ENCODE measurements around the gene CCDC69.
"Not testable (repeated sequence)": the region's sequence is repeated elsewhere in the genome, so short reads cannot be mapped to it uniquely, and the experiment has no call there.

Gene CCDC69

GRCh38 chr5:151245680-151246219 is 21.9 kb upstream of the CCDC69 start:
- no peak for DNase-seq (ENCODE audit: low read depth)

GRCh38 chr5:151244206-151244605 is 20.3 kb upstream of the CCDC69 start:
- DNase-seq (ENCODE audit: low read depth), result no peak

GRCh38 chr5:151243564-151243963 is 19.7 kb upstream of the CCDC69 start:
- no peak for DNase-seq (ENCODE audit: low read depth)

- DNase-seq (ENCODE audit: low read depth), result no peak
Observed at GRCh38 chr5:151243127-151243526, 19.2 kb upstream of the CCDC69 start.

- no peak for DNase-seq (ENCODE audit: low read depth)
Observed at GRCh38 chr5:151240924-151241635, 17.2 kb upstream of the CCDC69 start.

GRCh38 chr5:151240268-151240835 is 16.5 kb upstream of the CCDC69 start:
- not testable (repeated sequence) for DNase-seq (ENCODE audit: low read depth)

DNA sequence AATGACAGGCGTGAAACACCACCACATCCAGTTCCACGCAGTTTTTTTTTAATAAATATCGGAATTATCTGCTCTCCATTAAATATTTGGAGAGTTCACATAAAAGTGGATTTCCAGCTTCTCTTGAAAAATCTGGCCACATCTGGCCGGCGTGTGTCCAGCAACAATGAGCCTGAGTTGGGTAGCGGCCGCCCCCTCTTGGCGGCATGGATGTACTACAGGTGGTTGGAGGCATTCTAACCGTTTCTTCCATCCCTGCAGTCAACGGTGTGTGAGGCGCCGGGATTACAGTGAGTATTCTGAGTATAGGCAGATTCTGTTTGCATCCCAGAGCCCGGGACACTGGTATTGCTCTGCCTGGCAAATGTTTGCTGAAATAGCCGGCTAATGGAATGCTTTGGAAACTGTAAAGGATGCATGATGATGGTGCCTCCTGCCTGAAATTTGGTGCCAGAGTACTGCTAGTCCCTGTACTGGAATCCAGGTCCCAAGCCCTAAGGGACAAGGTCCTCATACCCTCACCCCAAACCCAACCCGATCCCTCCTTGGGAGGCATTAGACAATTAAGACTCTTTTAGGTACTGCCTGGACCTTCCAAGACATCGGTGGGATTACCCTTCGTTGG is 15.5 kb upstream of the CCDC69 start:
- DNase-seq (ENCODE audit: low read depth), result peak; percentile 55

- DNase-seq (ENCODE audit: low read depth), result no peak
Observed at GRCh38 chr5:151238303-151238741, 14.4 kb upstream of the CCDC69 start.

DNA sequence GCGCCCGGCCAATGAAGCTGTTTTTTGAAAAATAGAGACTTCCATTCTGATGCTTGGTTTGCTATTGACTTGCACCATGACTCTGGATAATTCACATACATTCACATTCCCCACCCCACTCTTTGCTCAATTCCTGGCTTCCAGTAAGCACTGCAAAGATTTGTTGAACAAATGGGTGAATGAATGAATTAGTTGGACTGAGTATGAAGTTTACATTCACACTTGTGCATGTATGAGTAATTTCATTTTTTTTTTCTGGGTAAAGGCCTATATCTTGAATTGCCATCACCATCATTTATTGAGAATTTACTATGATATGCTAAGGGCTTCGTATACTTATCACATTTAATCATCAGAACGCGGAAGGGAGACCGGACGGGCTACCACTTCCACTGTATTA is 13.8 kb upstream of the CCDC69 start:
- DNase-seq (ENCODE audit: low read depth), result no peak

DNA sequence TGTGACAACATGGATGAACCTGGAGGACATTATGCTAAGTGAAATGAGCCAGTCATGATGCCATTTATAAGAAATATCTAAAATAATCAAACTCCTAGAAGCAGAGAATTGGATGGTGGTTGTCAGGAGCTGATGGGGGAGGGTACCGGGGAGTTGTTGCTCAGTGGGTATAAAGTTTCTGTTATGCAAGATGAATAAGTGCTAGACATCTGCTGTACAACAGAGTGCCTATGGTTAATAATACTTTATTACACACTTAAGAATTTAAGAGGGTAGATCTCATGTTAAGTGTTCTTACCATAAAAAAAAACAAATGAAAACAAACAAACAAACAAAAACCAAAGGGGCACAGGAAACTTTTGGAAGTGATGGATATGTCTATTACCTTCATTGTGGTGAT is 13.0 kb upstream of the CCDC69 start:
- no peak for DNase-seq (ENCODE audit: low read depth)

DNA sequence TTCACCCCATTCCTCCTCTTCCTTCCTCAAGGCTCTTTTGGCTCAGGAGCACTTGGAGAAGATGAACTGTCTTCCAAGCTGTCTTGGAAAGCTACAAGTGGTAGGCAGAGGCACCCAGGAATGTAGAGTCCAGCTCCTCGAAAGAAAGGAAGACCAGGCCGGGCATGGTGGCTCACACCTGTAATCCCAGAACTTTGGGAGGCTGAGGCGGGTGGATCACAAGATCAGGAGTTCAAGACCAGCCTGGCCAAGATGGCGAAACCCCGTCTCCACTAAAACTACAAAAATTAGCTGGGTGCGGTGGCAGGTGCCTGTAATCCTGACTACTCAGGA is 11.3 kb upstream of the CCDC69 start:
- DNase-seq (ENCODE audit: low read depth), result not testable (repeated sequence)

DNA sequence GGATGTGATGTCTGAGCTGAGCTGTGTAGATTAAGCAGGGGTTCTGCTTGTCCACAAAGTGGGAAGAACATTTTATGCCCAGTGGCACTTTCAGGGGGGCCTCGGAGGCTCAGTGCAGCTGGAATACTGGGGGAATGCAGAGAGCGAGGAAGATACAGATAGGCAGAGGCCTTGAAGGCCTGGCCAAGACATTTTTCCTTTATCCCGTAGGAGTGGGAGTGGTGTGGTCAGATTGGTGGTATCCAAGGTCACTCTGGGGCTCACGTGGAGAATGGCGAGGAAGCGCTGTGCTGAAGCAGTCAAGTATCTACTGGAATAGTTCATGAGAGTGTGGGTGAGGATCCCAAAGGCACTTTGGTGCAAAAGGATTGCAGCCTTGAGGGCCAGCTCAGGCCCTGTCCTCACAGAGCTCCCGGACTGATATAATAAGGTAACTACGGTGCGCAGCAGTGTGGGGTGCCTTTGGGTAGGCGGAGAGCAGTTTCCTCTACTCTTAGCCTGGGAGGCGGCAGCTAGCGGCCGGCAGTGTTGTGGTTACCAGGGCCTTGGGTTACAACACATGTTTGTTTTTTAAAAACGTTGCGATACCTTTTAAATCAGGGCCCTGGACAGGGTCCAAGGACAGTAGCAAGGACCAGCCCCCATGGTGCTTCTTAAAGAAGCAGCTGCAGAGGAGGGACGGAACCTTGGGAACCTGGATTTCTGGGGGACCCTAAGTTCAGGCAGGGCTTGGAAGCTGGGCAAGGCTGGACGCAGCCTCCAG is 10.8 kb upstream of the CCDC69 start:
- peak; percentile 24 for DNase-seq (ENCODE audit: low read depth)

GRCh38 chr5:151233616-151234085 is 9.8 kb upstream of the CCDC69 start:
- DNase-seq (ENCODE audit: low read depth), result no peak

GRCh38 chr5:151231359-151231758 is 7.5 kb upstream of the CCDC69 start:
- no peak for DNase-seq (ENCODE audit: low read depth)

DNA sequence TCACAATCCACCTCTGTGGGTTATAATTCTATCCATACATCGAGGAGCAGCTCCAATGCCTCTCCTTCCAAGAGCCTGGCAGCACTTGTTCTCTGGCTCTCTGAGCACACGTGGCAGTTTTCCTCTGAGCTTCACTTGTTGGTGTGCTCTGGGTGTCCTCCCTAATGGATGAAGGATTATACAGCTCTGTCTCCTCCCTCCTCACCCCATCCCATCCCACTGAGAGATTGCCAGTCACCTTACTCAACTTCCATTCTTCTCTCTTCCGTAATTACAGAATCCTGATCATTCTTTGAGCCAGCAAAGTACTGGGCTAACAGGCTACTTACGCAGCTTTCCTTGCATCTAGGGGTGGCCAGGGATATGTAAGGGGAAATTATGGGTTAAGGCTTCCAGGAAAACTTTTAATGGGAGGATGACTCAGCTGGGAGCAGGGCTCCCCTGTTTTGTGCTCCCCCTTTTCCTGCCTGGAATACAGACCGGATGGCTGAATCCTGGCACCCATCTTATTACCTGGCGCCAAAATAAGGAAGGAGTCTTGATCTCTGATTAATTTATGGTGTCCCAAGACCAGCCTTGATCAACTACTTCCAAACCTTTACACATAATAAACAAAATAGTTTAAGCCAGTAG is 6.3 kb upstream of the CCDC69 start:
- no peak for DNase-seq (ENCODE audit: low read depth)

DNA sequence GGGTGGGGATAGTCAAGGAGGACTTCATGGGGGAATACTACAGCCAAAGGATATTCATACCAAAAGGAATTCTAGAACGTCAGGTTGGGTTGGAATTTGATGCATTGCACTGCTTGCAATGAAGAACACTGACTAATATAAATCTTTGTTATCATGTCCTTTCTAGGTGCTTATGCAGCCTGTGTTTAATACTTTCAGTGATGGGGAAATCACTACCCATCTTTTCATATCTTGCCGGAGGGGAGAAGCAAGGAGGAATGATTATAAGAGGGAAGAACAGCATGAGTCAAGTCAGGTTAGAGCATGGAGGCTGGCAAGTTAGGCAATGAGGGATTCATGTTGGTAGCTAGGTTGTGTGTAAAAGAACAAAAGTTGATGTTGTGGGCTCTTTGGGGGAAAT is 5.1 kb upstream of the CCDC69 start:
- no peak for DNase-seq (ENCODE audit: low read depth)

DNA sequence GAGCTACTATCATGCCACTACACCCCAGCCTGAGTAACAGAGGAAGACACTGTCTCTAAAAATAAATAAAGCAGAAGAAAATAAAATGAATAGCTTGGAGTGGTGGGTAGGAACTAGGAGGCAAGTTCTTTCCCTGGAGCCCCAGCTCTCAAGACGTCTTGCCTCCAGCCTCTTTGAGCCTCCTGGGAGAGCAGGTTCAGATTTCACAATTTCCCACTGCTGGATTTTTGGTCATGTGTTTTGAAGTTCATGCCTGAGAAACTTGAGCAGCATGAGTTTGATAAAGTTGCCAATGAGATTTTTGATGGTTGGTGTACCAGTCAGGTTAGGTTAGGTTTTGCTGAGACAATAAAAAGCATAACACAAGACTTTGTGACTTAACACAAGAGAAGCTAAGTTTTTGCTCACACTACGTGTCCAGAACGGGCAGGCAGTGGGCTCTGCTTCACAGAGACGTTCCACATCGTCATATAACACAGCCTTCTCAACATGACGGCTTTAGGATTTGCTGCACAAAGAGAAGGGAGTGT is 4.1 kb upstream of the CCDC69 start:
- DNase-seq (ENCODE audit: low read depth), result no peak

DNA sequence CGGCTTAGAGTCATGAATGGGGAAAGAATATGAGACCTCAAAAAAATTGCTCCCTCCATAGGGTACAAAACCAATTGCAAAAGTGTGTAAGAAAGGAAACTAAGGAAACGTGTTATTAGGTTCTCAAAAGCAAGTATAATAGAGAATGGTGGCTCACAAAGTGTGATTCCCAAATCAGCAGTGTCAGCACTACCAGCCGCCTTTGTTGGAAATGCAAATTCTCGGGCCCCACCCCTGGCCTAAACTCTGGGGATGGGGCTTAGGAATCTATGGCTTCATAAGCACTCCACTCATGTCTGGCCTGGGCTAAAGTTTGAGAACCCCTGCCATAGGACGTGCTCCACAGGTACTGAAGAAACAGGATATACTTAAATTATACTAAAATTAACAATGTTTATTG is 1.6 kb upstream of the CCDC69 start:
- no peak for DNase-seq (ENCODE audit: low read depth)

- DNase-seq (ENCODE audit: low read depth), result no peak
Observed at GRCh38 chr5:151225071-151225470, 1.2 kb upstream of the CCDC69 start.

DNA sequence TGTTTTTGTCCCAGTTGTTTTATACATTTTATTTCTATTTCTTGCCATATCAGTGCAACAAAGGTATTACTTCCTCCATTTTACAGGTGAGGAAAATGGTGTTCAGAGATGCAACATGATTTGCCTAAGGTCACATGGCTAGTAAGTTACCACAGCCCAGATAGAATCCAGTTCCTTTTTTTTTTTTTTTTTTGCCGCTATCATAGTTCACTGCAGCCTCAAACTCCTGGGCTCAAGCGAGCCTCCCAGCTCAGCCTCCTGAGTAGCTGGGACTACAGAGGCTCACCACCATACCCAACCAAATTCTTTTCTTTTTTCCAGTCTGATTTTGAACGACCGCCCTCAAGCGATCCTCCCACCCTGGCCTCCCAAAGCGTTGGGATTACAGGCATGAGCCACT is 480 bp upstream of the CCDC69 start:
- no peak for DNase-seq (ENCODE audit: low read depth)

- DNase-seq (ENCODE audit: low read depth), result peak; percentile 31
Observed at GRCh38 chr5:151222790-151223446, 974 bp downstream of the CCDC69 start.
